Lower leg skin (tissue), 3 donors: Measurements from ENCODE around the gene NFIA.

Experiments
- POLR2A ChIP-seq, 2 donors: fragments of 450-650 bp; IDR thresholded peaks; one replicate each; pipeline ENCODE4 v1.6.1; 2016 to 2017; ENCODE audit warnings: antibody characterized with exemption in 2 of 2, mild to moderate bottlenecking in 1 of 2, moderate library complexity in 1 of 2
- TF ChIP-seq, protein P1 (sequence below), 3 donors: fragments of 450-650 bp; IDR thresholded peaks; one replicate each; pipeline ENCODE4 v1.5.1; 2016; ENCODE audit warnings: antibody characterized with exemption in 3 of 3, mild to moderate bottlenecking in 3 of 3, moderate library complexity in 2 of 3

DNA sequence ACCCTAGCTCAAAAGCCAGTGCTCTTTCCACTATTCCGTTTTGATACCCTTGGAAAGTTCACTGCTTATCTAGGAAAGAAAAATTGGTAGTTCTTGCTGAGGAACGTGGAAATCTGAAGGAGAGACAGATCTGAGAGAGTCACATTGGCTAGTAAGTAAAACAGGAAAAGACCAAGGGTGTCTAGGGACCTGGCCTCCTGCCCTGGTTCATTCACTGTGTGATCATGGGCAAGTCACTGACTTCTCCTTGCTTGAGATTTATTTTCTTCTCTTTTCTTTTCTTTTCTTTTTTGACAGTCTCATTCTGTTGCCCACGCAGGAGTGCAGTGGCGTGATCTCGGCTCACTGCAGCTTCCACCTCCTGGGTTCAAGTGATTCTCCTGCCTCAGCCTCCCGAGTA lies 90.8 kb downstream of the NFIA start:
- TF ChIP-seq, protein P1, sequence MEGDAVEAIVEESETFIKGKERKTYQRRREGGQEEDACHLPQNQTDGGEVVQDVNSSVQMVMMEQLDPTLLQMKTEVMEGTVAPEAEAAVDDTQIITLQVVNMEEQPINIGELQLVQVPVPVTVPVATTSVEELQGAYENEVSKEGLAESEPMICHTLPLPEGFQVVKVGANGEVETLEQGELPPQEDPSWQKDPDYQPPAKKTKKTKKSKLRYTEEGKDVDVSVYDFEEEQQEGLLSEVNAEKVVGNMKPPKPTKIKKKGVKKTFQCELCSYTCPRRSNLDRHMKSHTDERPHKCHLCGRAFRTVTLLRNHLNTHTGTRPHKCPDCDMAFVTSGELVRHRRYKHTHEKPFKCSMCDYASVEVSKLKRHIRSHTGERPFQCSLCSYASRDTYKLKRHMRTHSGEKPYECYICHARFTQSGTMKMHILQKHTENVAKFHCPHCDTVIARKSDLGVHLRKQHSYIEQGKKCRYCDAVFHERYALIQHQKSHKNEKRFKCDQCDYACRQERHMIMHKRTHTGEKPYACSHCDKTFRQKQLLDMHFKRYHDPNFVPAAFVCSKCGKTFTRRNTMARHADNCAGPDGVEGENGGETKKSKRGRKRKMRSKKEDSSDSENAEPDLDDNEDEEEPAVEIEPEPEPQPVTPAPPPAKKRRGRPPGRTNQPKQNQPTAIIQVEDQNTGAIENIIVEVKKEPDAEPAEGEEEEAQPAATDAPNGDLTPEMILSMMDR (IDR thresholded peaks at IDR 0.05): no peak
- TF ChIP-seq POLR2A (IDR thresholded peaks at IDR 0.05): no peak
